ENCODE data around the gene SFSWAP. TPM values are rescaled to one million over a fixed set of nuclear protein-coding genes. Genes with fewer than 3 reads are reported as not detected.
"Not testable (repeated sequence)": the region's sequence is repeated elsewhere in the genome, so short reads cannot be mapped to it uniquely, and the experiment has no call there.

The SFSWAP gene
- total RNA-seq, 1 donor, result 59.0 TPM

GRCh38 chr12:131675126-131676080 is 35.5 kb upstream of the SFSWAP start:
- Histone ChIP-seq H3K27me3 (ENCODE audit: insufficient read depth, low read length) (no peaks in the 10 kb centered on the region), H3K4me3 (ENCODE audit: low read length) (no peak overlapping the region), H3K4me1 (ENCODE audit: insufficient read depth, low read length) (peaks cover 15% of the 10 kb centered on the region), H3K9me3 (ENCODE audit: low read depth, low read length) (no peaks in the 10 kb centered on the region)

- Histone ChIP-seq H3K4me1 (ENCODE audit: insufficient read depth, low read length) (peaks cover 15% of the 10 kb centered on the region), H3K4me3 (ENCODE audit: low read length) (no peak overlapping the region), H3K27me3 (ENCODE audit: insufficient read depth, low read length) (no peaks in the 10 kb centered on the region), H3K9me3 (ENCODE audit: low read depth, low read length) (no peaks in the 10 kb centered on the region)
Measured at GRCh38 chr12:131676544-131676943, 34.3 kb upstream of the SFSWAP start.

DNA sequence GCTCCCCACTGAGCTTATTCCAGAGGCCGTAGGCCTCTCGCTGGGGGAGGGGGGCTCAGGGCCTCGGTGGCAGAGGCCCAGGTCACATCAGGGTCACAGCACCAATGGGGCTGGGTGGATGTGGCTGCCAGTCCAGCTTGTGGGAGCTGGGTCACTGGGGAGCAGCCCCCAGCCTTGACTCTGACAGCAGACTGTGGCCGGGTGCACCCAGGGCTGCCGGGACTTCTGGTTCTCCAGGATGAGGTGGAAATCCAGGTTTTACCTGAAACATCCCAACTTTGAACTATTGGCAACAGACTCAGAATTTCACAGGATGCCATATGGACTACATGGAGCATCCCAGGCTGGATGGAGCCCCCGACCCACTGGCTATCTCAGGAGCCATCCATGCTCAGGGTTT is 33.8 kb upstream of the SFSWAP start:
- H3K4me3 ChIP-seq (ENCODE audit: low read length); H3K27me3 ChIP-seq (ENCODE audit: insufficient read depth, low read length); H3K9me3 ChIP-seq (ENCODE audit: low read depth, low read length): not testable (repeated sequence)
- peaks cover 15% of the 10 kb centered on the region for H3K4me1 ChIP-seq (ENCODE audit: insufficient read depth, low read length)

- Histone ChIP-seq H3K4me1 (ENCODE audit: insufficient read depth, low read length) (peaks cover 13% of the 10 kb centered on the region), H3K9me3 (ENCODE audit: low read depth, low read length) (no peaks in the 10 kb centered on the region), H3K4me3 (ENCODE audit: low read length) (no peak overlapping the region), H3K27me3 (ENCODE audit: insufficient read depth, low read length) (no peaks in the 10 kb centered on the region)
Measured at GRCh38 chr12:131677699-131678098, 33.2 kb upstream of the SFSWAP start.

GRCh38 chr12:131678389-131679181 is 32.3 kb upstream of the SFSWAP start:
- H3K27me3 ChIP-seq (ENCODE audit: insufficient read depth, low read length); H3K9me3 ChIP-seq (ENCODE audit: low read depth, low read length); H3K4me3 ChIP-seq (ENCODE audit: low read length); H3K4me1 ChIP-seq (ENCODE audit: insufficient read depth, low read length): not testable (repeated sequence)

- not testable (repeated sequence) for H3K9me3 ChIP-seq (ENCODE audit: low read depth, low read length); H3K4me3 ChIP-seq (ENCODE audit: low read length); H3K27me3 ChIP-seq (ENCODE audit: insufficient read depth, low read length); H3K4me1 ChIP-seq (ENCODE audit: insufficient read depth, low read length)
Measured at GRCh38 chr12:131679186-131679585, 31.7 kb upstream of the SFSWAP start.

- not testable (repeated sequence) for H3K9me3 ChIP-seq (ENCODE audit: low read depth, low read length); H3K27me3 ChIP-seq (ENCODE audit: insufficient read depth, low read length); H3K4me3 ChIP-seq (ENCODE audit: low read length); H3K4me1 ChIP-seq (ENCODE audit: insufficient read depth, low read length)
Measured at GRCh38 chr12:131679816-131680215, 31.1 kb upstream of the SFSWAP start.

DNA sequence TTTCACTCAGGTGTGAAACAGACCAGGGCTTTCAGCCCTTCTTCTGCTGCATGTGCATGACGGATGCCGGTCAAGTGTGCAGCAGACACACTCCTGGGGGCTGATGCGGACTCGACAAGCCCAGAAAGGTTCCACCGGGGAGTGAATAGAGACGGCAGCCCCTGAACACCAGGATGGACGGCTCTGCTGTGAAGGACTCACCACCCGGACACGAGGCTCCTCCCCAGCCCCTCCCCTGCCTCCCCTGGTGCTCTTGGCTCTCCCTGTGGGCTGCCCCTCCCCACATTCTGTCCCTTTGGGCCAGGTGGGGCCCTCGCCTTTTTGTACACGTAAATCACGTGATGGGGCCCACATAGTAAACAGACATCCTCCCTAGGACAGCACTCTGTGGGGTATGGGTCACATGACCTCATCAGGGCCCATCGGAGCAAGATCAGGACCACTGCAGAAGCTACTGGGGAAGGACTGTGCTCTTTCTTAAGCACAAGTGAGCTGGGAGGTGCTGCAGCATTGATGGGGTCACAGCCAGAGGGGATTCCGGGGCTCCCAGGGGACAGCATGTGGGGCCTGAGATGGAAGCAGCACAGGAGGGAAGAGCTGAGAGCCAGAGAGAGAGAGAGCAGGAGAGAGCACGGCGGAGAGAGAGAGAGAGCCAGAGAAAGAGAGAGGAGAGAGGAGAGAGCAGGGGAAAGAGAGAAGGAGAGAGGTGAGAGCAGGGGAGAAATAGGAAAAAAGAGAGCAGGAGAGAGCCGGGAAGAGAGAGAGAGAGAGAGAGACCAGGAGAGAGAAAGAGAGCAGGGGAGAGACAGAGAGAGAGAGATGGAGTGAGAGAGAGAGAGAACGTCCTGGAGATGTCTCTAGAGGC is 30.3 kb upstream of the SFSWAP start:
- not testable (repeated sequence) for H3K4me1 ChIP-seq (ENCODE audit: insufficient read depth, low read length); H3K27me3 ChIP-seq (ENCODE audit: insufficient read depth, low read length); H3K9me3 ChIP-seq (ENCODE audit: low read depth, low read length); H3K4me3 ChIP-seq (ENCODE audit: low read length)

DNA sequence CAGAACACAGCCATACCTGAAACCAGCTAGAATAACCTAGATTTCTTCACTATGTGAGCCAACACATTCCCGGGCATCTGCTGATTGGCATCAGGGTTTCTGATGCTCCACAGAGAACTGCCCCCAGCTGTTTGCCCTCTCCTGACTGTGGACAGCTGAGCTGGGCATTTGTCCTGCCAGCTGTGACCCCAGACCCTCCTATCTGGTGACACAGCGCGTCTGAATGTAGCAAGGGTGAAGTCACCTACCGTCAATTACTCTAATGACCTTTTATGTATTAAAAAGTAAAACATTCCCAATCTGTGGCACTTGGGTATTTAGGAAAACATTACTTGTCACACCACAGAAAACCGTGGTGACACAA is 29.7 kb upstream of the SFSWAP start:
- no peaks in the 10 kb centered on the region for H3K27me3 ChIP-seq (ENCODE audit: insufficient read depth, low read length)
- no peak overlapping the region for H3K4me3 ChIP-seq (ENCODE audit: low read length)
- no peaks in the 10 kb centered on the region for H3K4me1 ChIP-seq (ENCODE audit: insufficient read depth, low read length)

GRCh38 chr12:131681746-131682509 is 29.0 kb upstream of the SFSWAP start:
- not testable (repeated sequence) for H3K9me3 ChIP-seq (ENCODE audit: low read depth, low read length); H3K4me3 ChIP-seq (ENCODE audit: low read length); H3K4me1 ChIP-seq (ENCODE audit: insufficient read depth, low read length); H3K27me3 ChIP-seq (ENCODE audit: insufficient read depth, low read length)

More for the DNA sequence above, 29.7 kb upstream of the SFSWAP start:
- no peaks in the 10 kb centered on the region for H3K9me3 ChIP-seq (ENCODE audit: low read depth, low read length)

- Histone ChIP-seq H3K27me3 (ENCODE audit: insufficient read depth, low read length) (no peaks in the 10 kb centered on the region), H3K9me3 (ENCODE audit: low read depth, low read length) (no peaks in the 10 kb centered on the region), H3K4me1 (ENCODE audit: insufficient read depth, low read length) (no peaks in the 10 kb centered on the region), H3K4me3 (ENCODE audit: low read length) (no peak overlapping the region)
Measured at GRCh38 chr12:131682510-131682895, 28.4 kb upstream of the SFSWAP start.

GRCh38 chr12:131683266-131684014 is 27.4 kb upstream of the SFSWAP start:
- Histone ChIP-seq H3K4me1 (ENCODE audit: insufficient read depth, low read length) (no peaks in the 10 kb centered on the region), H3K4me3 (ENCODE audit: low read length) (no peak overlapping the region), H3K9me3 (ENCODE audit: low read depth, low read length) (no peaks in the 10 kb centered on the region), H3K27me3 (ENCODE audit: insufficient read depth, low read length) (no peaks in the 10 kb centered on the region)

DNA sequence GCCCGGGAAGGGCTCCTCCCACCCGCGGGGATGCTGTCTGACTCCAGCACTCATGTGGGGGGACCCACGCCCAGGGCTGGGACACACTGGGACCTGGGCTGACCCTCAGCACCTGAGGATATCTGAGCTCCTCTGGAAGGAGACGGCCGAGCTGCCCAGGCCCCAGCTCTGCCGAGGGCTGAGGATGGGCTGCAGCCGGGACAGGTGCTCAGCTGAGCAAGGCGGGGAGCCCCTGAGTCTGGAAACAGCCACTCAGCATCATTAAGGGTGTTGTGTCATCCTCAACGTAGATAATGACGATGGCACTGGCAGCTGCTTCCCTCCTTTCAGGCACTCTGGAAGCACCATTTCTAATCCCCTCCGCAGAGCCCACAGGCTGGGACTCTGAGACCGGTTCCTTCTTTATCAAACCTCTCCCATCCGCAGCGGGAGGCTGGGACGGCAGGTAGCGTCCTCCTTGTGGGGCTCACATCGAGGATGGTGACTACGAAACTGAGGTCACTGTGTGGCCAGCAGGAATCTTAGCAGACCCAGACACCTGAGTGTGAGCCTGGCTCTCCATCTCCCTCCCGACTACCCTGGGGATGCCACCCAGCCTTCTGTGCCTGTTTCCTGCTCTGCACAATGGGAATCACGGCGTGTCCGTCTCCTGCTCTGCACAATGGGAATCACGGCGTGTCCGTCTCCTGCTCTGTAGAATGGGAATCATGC is 26.7 kb upstream of the SFSWAP start:
- no peak overlapping the region for H3K4me3 ChIP-seq (ENCODE audit: low read length)
- H3K9me3 ChIP-seq (ENCODE audit: low read depth, low read length), result no peaks in the 10 kb centered on the region
- no peaks in the 10 kb centered on the region for H3K27me3 ChIP-seq (ENCODE audit: insufficient read depth, low read length)
- no peaks in the 10 kb centered on the region for H3K4me1 ChIP-seq (ENCODE audit: insufficient read depth, low read length)

Measured in mononuclear cell (primary cell).